Coronary artery (tissue), 2 donors: ENCODE measurements around the gene IP6K1.

Source experiments
- DNase-seq: peaks from one replicate; pipeline ENCODE4 v3.0.0-alpha.2; 2017; ENCODE audit warnings: low spot score
- H3K27ac ChIP-seq, 2 donors: fragments of 200-600 bp; sonication (generic); one replicate each; pipeline ENCODE4 v1.5.1; 2016 to 2019
- H3K4me3 ChIP-seq: fragments of 200-600 bp; sonication (generic); 2 replicates; pipeline ENCODE4 v1.5.1; 2016; ENCODE audit warnings: mild to moderate bottlenecking, moderate library complexity
- TF ChIP-seq, protein P1 (sequence below): fragments of 200-600 bp; sonication (generic); IDR thresholded peaks from one replicate; pipeline ENCODE4 v1.5.1; 2019; ENCODE audit warnings: antibody characterized with exemption

IP6K1 gene

DNA sequence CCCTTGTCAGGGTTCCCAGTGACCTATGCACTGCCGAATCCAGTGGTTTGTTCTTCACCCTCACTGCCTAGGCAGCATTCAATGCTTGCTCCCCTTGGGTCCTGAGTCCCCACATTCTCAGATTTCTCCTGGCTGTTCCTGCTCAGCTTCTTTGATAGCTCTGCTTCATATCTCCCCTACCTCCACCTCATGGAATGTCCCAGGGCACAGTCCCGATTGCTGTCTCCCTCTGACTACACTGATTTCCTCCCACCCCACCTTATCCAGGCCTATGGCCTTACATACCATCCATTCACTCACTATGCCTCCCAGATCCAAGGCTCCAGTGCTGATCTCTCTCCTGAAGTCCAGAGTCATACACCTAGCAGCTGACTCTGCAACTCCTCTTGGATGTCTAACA is 14.8 kb upstream of the IP6K1 start:
- DNase-seq, result no peak
- no peak overlapping the region for H3K27ac ChIP-seq
- TF ChIP-seq, protein P1, sequence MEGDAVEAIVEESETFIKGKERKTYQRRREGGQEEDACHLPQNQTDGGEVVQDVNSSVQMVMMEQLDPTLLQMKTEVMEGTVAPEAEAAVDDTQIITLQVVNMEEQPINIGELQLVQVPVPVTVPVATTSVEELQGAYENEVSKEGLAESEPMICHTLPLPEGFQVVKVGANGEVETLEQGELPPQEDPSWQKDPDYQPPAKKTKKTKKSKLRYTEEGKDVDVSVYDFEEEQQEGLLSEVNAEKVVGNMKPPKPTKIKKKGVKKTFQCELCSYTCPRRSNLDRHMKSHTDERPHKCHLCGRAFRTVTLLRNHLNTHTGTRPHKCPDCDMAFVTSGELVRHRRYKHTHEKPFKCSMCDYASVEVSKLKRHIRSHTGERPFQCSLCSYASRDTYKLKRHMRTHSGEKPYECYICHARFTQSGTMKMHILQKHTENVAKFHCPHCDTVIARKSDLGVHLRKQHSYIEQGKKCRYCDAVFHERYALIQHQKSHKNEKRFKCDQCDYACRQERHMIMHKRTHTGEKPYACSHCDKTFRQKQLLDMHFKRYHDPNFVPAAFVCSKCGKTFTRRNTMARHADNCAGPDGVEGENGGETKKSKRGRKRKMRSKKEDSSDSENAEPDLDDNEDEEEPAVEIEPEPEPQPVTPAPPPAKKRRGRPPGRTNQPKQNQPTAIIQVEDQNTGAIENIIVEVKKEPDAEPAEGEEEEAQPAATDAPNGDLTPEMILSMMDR, result no peak
- no peak overlapping the region for H3K4me3 ChIP-seq

DNA sequence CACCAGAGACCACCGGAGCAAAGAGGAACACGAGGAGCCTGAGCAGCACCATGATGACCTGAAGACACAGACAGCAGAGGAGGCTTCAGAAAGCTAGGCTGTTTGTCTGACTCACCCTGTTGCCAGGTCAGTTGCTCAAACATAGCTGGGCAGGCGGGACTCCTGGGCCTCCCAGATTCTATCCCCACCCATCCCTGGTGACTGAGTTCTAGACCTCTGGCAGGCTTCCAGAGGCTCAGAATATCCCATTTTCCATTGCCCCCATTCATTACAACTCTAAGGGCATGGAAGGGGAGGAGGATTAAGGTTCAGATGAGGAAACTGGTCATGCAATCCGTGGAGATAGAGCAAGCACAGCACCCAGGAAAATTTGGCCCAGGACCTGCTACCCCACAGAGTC is 13.4 kb upstream of the IP6K1 start, which contains the start of gene CDHR4:
TSS of gene CDHR4 (minus strand) at position 113 of the 400 bp plus-strand sequence. CDS start at position 52, 61 bp downstream.
- Histone ChIP-seq H3K27ac (peak within 1 kb of the TSS in 1 of 2 donors; percentile 83), H3K4me3 (no peak within 1 kb of the TSS)
- DNase-seq, result peak; percentile 87
- TF ChIP-seq, protein P1, result no peak

DNA sequence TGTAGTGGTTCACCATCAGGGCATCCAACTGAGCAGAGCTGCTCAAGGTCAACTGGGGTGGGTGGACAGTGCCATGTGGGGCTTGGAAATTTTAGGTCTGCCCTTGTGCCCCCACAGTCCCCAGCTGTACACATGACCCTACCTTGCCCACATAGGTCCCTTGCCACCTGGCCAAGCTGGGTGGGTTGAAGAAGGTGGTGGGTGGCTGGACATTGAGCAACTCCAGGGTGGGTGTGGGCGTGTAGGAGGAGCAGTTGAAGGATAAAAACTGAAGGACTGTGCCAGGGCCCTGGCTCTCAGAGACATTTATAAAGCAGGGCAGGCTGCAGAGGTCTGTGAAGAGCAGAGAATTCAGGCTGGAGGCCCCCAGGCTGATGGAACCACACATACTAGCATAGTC is 12.8 kb upstream of the IP6K1 start:
- H3K27ac ChIP-seq, result peak overlapping the region in 1 of 2 donors; percentile 83
- TF ChIP-seq, protein P1, result no peak
- no peak for DNase-seq
- H3K4me3 ChIP-seq, result no peak overlapping the region

DNA sequence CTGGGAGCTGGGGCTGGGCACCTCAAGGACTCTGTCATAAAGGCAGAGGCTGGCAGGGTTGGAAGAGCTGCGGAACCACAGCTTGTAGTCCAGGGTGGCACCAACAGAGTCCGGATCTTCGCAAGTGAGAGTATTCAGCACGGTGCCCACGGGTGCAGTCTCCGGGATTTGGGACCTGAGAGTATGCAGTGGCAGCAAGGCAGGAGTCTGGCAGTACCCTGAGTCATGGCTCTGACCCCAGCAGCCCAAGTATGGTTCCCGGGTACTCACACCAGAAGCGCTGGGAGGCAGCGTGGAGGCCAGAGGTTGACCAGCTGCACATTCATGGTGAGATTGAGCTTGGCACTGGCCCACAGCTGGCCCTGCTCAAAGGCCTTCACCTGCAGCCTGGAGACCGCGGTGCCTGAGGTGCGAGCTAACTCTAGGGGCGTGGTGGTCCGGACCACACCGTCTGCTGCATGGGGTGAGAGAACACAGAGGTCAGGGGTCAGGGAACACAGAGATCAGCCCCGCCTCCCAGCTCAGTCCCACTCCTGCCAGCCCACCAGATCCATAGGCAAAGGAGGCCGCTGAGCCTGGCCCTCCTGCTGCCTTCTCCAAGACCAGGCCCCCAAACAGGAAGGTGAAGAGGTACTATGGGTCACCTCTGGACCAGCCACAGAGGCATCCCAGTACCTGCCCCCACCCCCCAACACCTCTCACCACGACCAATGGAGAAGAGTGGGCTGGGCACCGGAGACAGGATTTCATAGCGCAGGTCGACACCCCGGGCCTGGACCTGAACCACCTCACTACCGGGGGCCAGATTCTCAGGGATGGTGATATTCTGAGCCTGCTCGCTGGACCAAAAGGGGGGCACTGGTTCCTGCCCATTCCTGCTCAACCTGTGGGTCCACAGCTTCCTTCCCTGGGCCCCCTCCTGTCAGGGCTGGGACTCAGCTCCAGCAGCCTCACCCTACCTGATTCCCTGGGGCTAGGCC is 8.9 kb upstream of the IP6K1 start:
- DNase-seq, result no peak
- TF ChIP-seq, protein P1, result no peak
- H3K27ac ChIP-seq, result no peak overlapping the region
- no peak overlapping the region for H3K4me3 ChIP-seq

DNA sequence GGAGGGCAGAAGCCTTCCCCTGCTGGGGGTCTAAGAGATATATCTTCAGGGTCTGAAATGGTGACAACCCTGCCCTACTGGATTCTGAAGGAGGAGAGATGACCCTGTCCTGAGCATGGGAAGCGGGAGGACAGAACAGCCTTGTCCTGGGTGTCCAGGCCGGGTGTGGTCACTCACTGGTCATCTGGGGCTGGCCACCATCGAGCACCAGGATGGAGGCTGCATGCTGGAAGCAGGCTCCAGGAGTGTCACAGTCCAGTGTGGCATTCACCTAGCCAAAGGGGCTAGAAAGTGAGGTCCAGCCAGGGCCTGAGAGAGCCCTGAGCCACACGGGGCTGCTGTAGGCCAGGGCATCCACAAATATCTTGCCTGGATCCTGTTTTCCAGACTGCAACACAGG is 8.1 kb upstream of the IP6K1 start:
- no peak for DNase-seq
- no peak overlapping the region for H3K4me3 ChIP-seq
- TF ChIP-seq, protein P1, result no peak
- H3K27ac ChIP-seq, result no peak overlapping the region

DNA sequence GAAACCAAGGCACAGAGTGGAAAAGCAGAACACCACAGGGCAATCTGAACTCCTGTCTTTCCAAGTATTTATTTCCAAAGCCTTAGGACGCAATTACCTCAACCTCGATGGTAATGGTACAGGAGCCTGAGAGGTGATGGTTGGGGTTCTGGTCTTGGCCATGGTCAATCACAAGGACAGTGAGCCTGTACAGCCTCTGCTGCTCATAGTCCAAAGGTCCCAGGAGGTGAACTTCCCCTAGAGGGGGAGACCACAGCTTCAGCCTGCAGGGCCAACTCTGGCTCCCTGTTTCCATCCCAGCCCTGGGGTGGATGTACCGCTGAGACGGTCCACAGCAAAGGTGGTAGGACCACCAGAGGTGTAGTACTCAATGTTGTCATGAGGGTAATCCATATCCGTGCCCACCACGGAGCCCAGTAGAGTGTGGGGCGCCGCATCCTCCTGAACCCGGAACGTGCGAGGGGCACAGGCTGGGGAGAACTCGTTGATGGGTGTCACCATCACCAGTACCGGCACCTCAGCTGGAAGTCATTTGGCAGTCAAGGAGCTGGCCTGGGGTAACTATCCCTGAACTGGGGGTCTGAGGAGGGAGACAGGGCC is 7.2 kb upstream of the IP6K1 start:
- TF ChIP-seq, protein P1, result no peak
- DNase-seq, result no peak
- Histone ChIP-seq H3K4me3 (no peak overlapping the region), H3K27ac (no peak overlapping the region)
